ENCODE results near the gene PCDHGB3. TPM values are rescaled to one million over a fixed set of nuclear protein-coding genes. Genes with fewer than 3 reads are reported as not detected.
"Not testable (repeated sequence)": the region's sequence is repeated elsewhere in the genome, so short reads cannot be mapped to it uniquely, and the experiment has no call there.

Gene PCDHGB3
- total RNA-seq, 6 donors from 2014 or later: 1.2 to 6.3 (median 2.3) TPM

- Histone ChIP-seq H3K9me3 (peaks cover 44 to 85% (median 72%) of the 10 kb centered on the region in 4 donors), H3K4me3 (peak within 1 kb of the TSS; percentile 6 to 47 (median 36))
- peak; percentile 65 to 68 for ATAC-seq (ENCODE audit: low FRiP score in 2 of 2)
Measured at GRCh38 chr5:141412854-141413539, 43.0 kb downstream of the PCDHGB3 start, which contains the start of gene PCDHGA10. Gene PCDHGA10, plus strand, starts transcription at chr5:141412987. Its CDS starts 189 bp downstream, at chr5:141413176.

GRCh38 chr5:141413540-141414069 is 43.6 kb downstream of the PCDHGB3 start:
- Histone ChIP-seq H3K36me3 (no peaks in the 10 kb centered on the region), H3K4me1 (peaks cover 0 to 8% (median 1%) of the 10 kb centered on the region in 4 donors), H3K27ac (no peak overlapping the region), H3K9me3 (peaks cover 45 to 86% (median 73%) of the 10 kb centered on the region in 4 donors), H3K27me3 (no peaks in the 10 kb centered on the region), H3K4me3 (peak overlapping the region in 3 of 4 donors; percentile 27 to 47 (median 45))
- ATAC-seq (ENCODE audit: low FRiP score in 2 of 2) (peak in 1 of 2 donors; percentile 12), DNase-seq (no peak)
- WGBS, 2 donors: 21 to 25% methylated on average over 25 of the region's 25 CpGs
- TF ChIP-seq POLR2AphosphoS5 (IDR thresholded peaks at IDR 0.05): no peak
- TF ChIP-seq POLR2A (IDR thresholded peaks at IDR 0.05): no peak
- no peak for TF ChIP-seq EP300 (IDR thresholded peaks at IDR 0.05)
- no peak for TF ChIP-seq CTCF (IDR thresholded peaks at IDR 0.05)

More at GRCh38 chr5:141412854-141413539, 43.0 kb downstream of the PCDHGB3 start, which contains the start of gene PCDHGA10:
- no peak within 1 kb of the TSS for H3K27ac ChIP-seq
- no peaks in the 10 kb centered on the region for H3K27me3 ChIP-seq
- H3K4me1 ChIP-seq: peaks cover 0 to 8% (median 0%) of the 10 kb centered on the region in 4 donors
- no peaks in the 10 kb centered on the region for H3K36me3 ChIP-seq
- DNase-seq: peak; percentile 58 to 77
- 19 to 26% methylated on average over 30 to 31 of the region's 31 CpGs for WGBS, 2 donors
- TF ChIP-seq CTCF (IDR thresholded peaks at IDR 0.05) (peak; percentile 7 to 41 (median 24)), EP300 (IDR thresholded peaks at IDR 0.05) (no peak)

GRCh38 chr5:141414548-141415274 is 44.7 kb downstream of the PCDHGB3 start:
- DNase-seq: peak in 1 of 2 donors; percentile 70
- not testable (repeated sequence) for ATAC-seq (ENCODE audit: low FRiP score in 2 of 2); H3K27me3 ChIP-seq; H3K27ac ChIP-seq; H3K4me3 ChIP-seq; H3K36me3 ChIP-seq
- Histone ChIP-seq H3K9me3 (peaks cover 45 to 86% (median 74%) of the 10 kb centered on the region in 4 donors), H3K4me1 (peaks cover 0 to 11% (median 1%) of the 10 kb centered on the region in 4 donors)
- WGBS, 2 donors: 14 to 16% methylated on average over 3 to 10 of the region's 46 CpGs

- Histone ChIP-seq H3K4me1 (peaks cover 0 to 11% (median 1%) of the 10 kb centered on the region in 4 donors), H3K9me3 (peaks cover 44 to 86% (median 74%) of the 10 kb centered on the region in 4 donors)
- DNase-seq; H3K27me3 ChIP-seq; H3K27ac ChIP-seq; ATAC-seq (ENCODE audit: low FRiP score in 2 of 2); H3K36me3 ChIP-seq; H3K4me3 ChIP-seq: not testable (repeated sequence)
- WGBS, 2 donors: 19 to 21% methylated on average over 17 to 24 of the region's 24 CpGs
Measured at GRCh38 chr5:141415275-141415618, 45.2 kb downstream of the PCDHGB3 start.

- 10 to 13% methylated on average over 36 to 47 of the region's 47 CpGs for WGBS, 2 donors
- Histone ChIP-seq H3K27ac (peak within 1 kb of the TSS in 2 of 4 donors; percentile 60 to 77), H3K9me3 (peaks cover 55 to 92% (median 82%) of the 10 kb centered on the region in 4 donors), H3K4me3 (peak within 1 kb of the TSS; percentile 16 to 52 (median 44)), H3K4me1 (peaks cover 0 to 21% (median 1%) of the 10 kb centered on the region in 4 donors)
- H3K27me3 ChIP-seq, H3K36me3 ChIP-seq: not testable (repeated sequence)
- DNase-seq: peak; percentile 78 to 92
- peak; percentile 50 to 66 (median 60) for TF ChIP-seq CTCF (IDR thresholded peaks at IDR 0.05)
- ATAC-seq (ENCODE audit: low FRiP score in 2 of 2): peak; percentile 87 to 91
Measured at GRCh38 chr5:141417494-141418172, 47.6 kb downstream of the PCDHGB3 start, which contains the start of gene PCDHGB7. Gene PCDHGB7, plus strand, starts transcription at chr5:141417677. Its CDS starts 183 bp downstream, at chr5:141417860.
